Heart right ventricle (tissue), 16 donors: ENCODE measurements around the gene FANK1. TPM values are rescaled to one million over a fixed set of nuclear protein-coding genes. Genes with fewer than 3 reads are reported as not detected.
"Not testable (repeated sequence)": the region's sequence is repeated elsewhere in the genome, so short reads cannot be mapped to it uniquely, and the experiment has no call there.

Experiments used
- ATAC-seq, 8 donors: fragments of 200-7000 bp; cut with Tn5 transposase; one replicate each; pipeline ENCODE4 v1.9.1; 2020; ENCODE audit warnings: mild to moderate bottlenecking in 8 of 8, moderate library complexity in 8 of 8, moderate number of reproducible peaks in 1 of 8
- DNase-seq, 2 donors: peaks; one replicate each; pipeline ENCODE4 v3.0.0-alpha.2; 2020
- H3K27ac ChIP-seq, 10 donors: fragments of 200-600 bp; sonication (generic) in 2 of 10; one replicate each; pipeline versions ENCODE4 v1.5.0 to v1.8.0; 2020 to 2022; ENCODE audit warnings: mild to moderate bottlenecking in 3 of 10
- H3K27me3 ChIP-seq, 7 donors: fragments of 200-600 bp; one replicate each; pipeline ENCODE4 v1.8.0; 2021 to 2022; ENCODE audit warnings: mild to moderate bottlenecking in 2 of 7
- H3K36me3 ChIP-seq, 9 donors: fragments of 200-600 bp; sonication (generic) in 1 of 9; one replicate each; pipeline versions ENCODE4 v1.5.0 to v1.8.0; 2020 to 2022; ENCODE audit warnings: mild to moderate bottlenecking in 2 of 9
- H3K4me1 ChIP-seq, 9 donors: fragments of 200-600 bp; sonication (generic) in 1 of 9; one replicate each; pipeline versions ENCODE4 v1.5.0 to v1.8.0; 2020 to 2022; ENCODE audit warnings: mild to moderate bottlenecking in 4 of 9
- H3K4me3 ChIP-seq, 10 donors: fragments of 200-600 bp; sonication (generic) in 2 of 10; one replicate each; pipeline versions ENCODE4 v1.5.0 to v1.8.0; 2020 to 2022; ENCODE audit warnings: mild to moderate bottlenecking in 7 of 10, moderate library complexity in 2 of 10
- H3K9me3 ChIP-seq, 11 donors: fragments of 200-600 bp in 10 of 11; sonication (generic) in 2 of 11; one replicate each; pipeline versions ENCODE4 v1.5.0 to v1.8.0; 2013 to 2022; ENCODE audit warnings: mild to moderate bottlenecking in 2 of 11, control low read depth in 1 of 11, moderate library complexity in 1 of 11
- CTCF ChIP-seq, 9 donors: fragments of 200-600 bp; sonication (generic) in 2 of 9; IDR thresholded peaks; one replicate each; pipeline versions ENCODE4 v1.5.0 to v1.8.0; 2021 to 2022; ENCODE audit warnings: antibody characterized with exemption in 9 of 9, mild to moderate bottlenecking in 5 of 9, moderate library complexity in 1 of 9
- WGBS, 2 donors: extraction: QIAGEN DNeasy Blood & Tissue Kit; methylation state at CpG; one replicate each; pipeline ENCODE4 v1.1.7; 2013; ENCODE audit warnings: inconsistent platforms in 1 of 2; 5-methylcytosine and 5-hydroxymethylcytosine counted together
- intact Hi-C, 10 donors: fragments of 100-400 bp; cut with DNase I; formaldehyde crosslinking; loops; one replicate each; pipeline versions ENCODE4 v1.11.1 to v1.14.2; 2022
- long read RNA-seq, 3 donors: library from polyadenylated mRNA; unstranded; transcript quantifications; one replicate each; pipeline ENCODE4 v2.0.0, GENCODE V29; 2020 to 2021
- polyA plus RNA-seq, 2 donors: library from polyadenylated mRNA; stranded (reverse); fragments of 200-250 nt; gene quantifications; one replicate each; pipeline ENCODE4 v1.2.3, GENCODE V29; 2013
- total RNA-seq, 10 donors: library from RNA; stranded (reverse); fragmentation: NEBNext Ultra II Directional in 3 of 10; extraction: Animal tissue kit (Norgen Biotek cat#: 25700) in 3 of 10; gene quantifications; one replicate each; pipeline versions ENCODE4 v1.2.1 to v1.2.4, GENCODE V29; 2021 to 2023
- donor health status: Arrhythmogenic right ventricular cardiomyopathy.
- donor health status: ischemic (EF 13 %, LVEDD 7.1; RV severe dilation, severe dysfunction).
- donor health status: healthy with polysubstance abuse.
- donor health status: DM: no; HTN: yes; CAD: no.
- donor health status: DM: no; HTN: no; CAD: no.
- donor health status: ischemic (EF 25% LVEDD 6.9; RV normal size, moderate dysfunction).
- donor health status: ischemic (EF 25% LVEDD 5.7; RV mildly dilated, moderate dysfunction).
- donor health status: healthy.
- donor health status: DM: yes; HTN: yes; CAD: no.
- donor health status: Ischemic cardiomyopathy.
- donor health status: ischemic (EF 35%, LVEDD 5.7; RV mildly dilated, moderate dysfunction).
- donor health status: nonischemic (EF 11% LVEDD 7.7; RV severe dilation, severe dysfunction).
- donor health status: DM: yes; HTN: yes; CAD: no.
- donor health status: PGD.
- donor health status: ischemic (EF 29% LVEDD 5.4; RV normal size, mild dysfunction).
- donor health status: nonischemic (EF 23%, LVEDD 6.1; RV moderate dilation, normal function).

The FANK1 gene
- total RNA-seq (under 1 TPM in 7 of 10 donors, not detected in 3; 0.40 to 0.89 (median 0.68) TPM), polyA plus RNA-seq (1 to 10 TPM in 1 of 2 donors, under 1 TPM in 1; 0.64 to 1.2 TPM)
- long read RNA-seq, donor 1, partial matches to known transcripts: 0 of 1 reads
- long read RNA-seq, donor 1, other reads (novel, unspliced or antisense): 1 of 1 reads
- long read RNA-seq, donor 2: 0 reads
- long read RNA-seq, donor 3: 0 reads

GRCh38 chr10:125896088-125896934 is at the start of gene FANK1:
Gene FANK1, plus strand, starts transcription at chr10:125896564. Its CDS starts 79 bp downstream, at chr10:125896643.
- WGBS, 2 donors: 22 to 30% methylated on average over 104 to 106 of the region's 106 CpGs
- Histone ChIP-seq H3K4me1 (peaks cover 0 to 46% (median 25%) of the 10 kb centered on the region in 9 donors), H3K27ac (peak within 1 kb of the TSS; percentile 19 to 98 (median 92)), H3K4me3 (peak within 1 kb of the TSS; percentile 59 to 97 (median 84))
- ATAC-seq: peak; percentile 85 to 94 (median 90)
- peak; percentile 93 to 95 for DNase-seq
- intact Hi-C loops, H3K9me3 ChIP-seq, H3K27me3 ChIP-seq, H3K36me3 ChIP-seq: not testable (repeated sequence)

GRCh38 chr10:125846894-125847293 is 49.5 kb upstream of the FANK1 start:
- 97 to 99% methylated on average over 3 of the region's 3 CpGs for WGBS, 2 donors
- ATAC-seq: no peak
- intact Hi-C loops: loop anchor here in 1 of 10 donors (10.0 kb wide), 1 partner anchor 102 kb away; no protein-coding TSS in a partner anchor
- no peaks in the 10 kb centered on the region for H3K27me3 ChIP-seq
- DNase-seq: no peak
- peaks cover 0 to 94% (median 16%) of the 10 kb centered on the region in 9 donors for H3K36me3 ChIP-seq
- H3K4me3 ChIP-seq: no peak overlapping the region
- no peaks in the 10 kb centered on the region for H3K9me3 ChIP-seq
- TF ChIP-seq CTCF (IDR thresholded peaks at IDR 0.05): no peak
- peaks cover 0 to 45% (median 19%) of the 10 kb centered on the region in 9 donors for H3K4me1 ChIP-seq
- H3K27ac ChIP-seq: no peak overlapping the region

- DNase-seq (no peak), ATAC-seq (no peak)
- no peaks in the 10 kb centered on the region for H3K9me3 ChIP-seq
- H3K36me3 ChIP-seq: peaks cover 0 to 94% (median 30%) of the 10 kb centered on the region in 9 donors
- H3K27ac ChIP-seq: peak overlapping the region in 1 of 10 donors; percentile 56
- peaks cover 0 to 51% (median 19%) of the 10 kb centered on the region in 9 donors for H3K4me1 ChIP-seq
- intact Hi-C loops: loop anchor here in 1 of 10 donors (10.0 kb wide), 1 partner anchor 104 kb away; no protein-coding TSS in a partner anchor
- 89 to 95% methylated on average over 2 of the region's 2 CpGs for WGBS, 2 donors
- no peak for TF ChIP-seq CTCF (IDR thresholded peaks at IDR 0.05)
- no peaks in the 10 kb centered on the region for H3K27me3 ChIP-seq
- no peak overlapping the region for H3K4me3 ChIP-seq
Measured at GRCh38 chr10:125848371-125848770, 48.0 kb upstream of the FANK1 start.

GRCh38 chr10:125848857-125849256 is 47.5 kb upstream of the FANK1 start:
- DNase-seq (no peak), ATAC-seq (no peak)
- 99 to 100% methylated on average over 2 of the region's 2 CpGs for WGBS, 2 donors
- TF ChIP-seq CTCF (IDR thresholded peaks at IDR 0.05): no peak
- intact Hi-C loops: loop anchor here in 1 of 10 donors (10.0 kb wide), 1 partner anchor 104 kb away; no protein-coding TSS in a partner anchor
- Histone ChIP-seq H3K9me3 (no peaks in the 10 kb centered on the region), H3K27me3 (no peaks in the 10 kb centered on the region), H3K4me3 (no peak overlapping the region), H3K4me1 (peaks cover 0 to 48% (median 19%) of the 10 kb centered on the region in 9 donors), H3K27ac (peak overlapping the region in 3 of 10 donors; percentile 7 to 56 (median 24)), H3K36me3 (peaks cover 0 to 94% (median 30%) of the 10 kb centered on the region in 9 donors)
